ENCODE data around the gene ZNF646. TPM values are rescaled to one million over a fixed set of nuclear protein-coding genes. Genes with fewer than 3 reads are reported as not detected.
A peak's percentile ranks its signal among the peaks of the same experiment; 100 is the strongest.

ZNF646 gene
- total and polyA plus RNA-seq, 2 of the 13 experiments (the other 11 are each of a cell fraction or from before 2014, with no cell fraction given) = 3.4 to 10.9 TPM

- peak; percentile 6 for ATAC-seq
- DNase-seq (ENCODE audit: low spot score) = no peak
- no TSS peak for BruUV-seq (replicated peaks)
- Histone ChIP-seq H3K27ac (ENCODE audit: extremely low read length, insufficient read depth, low read length) (no peak overlapping the region), H3K4me3 (replicated peaks in 1 of 3; ENCODE audit: insufficient read depth in 1 of 3, low read depth in 2 of 3, low read length in 3 of 3) (no peak overlapping the region), H3K9ac (ENCODE audit: insufficient read depth, low read depth, low read length) (no peak overlapping the region), H2AFZ (ENCODE audit: low read length) (no peak overlapping the region), H3K4me1 (ENCODE audit: insufficient read depth, low read length) (no peaks in the 10 kb centered on the region), H3K27me3 (ENCODE audit: control insufficient read depth in 1 of 2, insufficient read depth in 2 of 2, low read length in 2 of 2) (no peaks in the 10 kb centered on the region), H3K36me3 (replicated peaks in 1 of 2; ENCODE audit: control insufficient read depth in 1 of 2, insufficient read depth in 2 of 2, low read length in 2 of 2) (peaks cover 25 to 37% of the 10 kb centered on the region in 2 experiments), H3K4me2 (ENCODE audit: low read depth, low read length) (no peak overlapping the region), H3K79me2 (ENCODE audit: insufficient read depth, low read length) (no peaks in the 10 kb centered on the region), H4K20me1 (ENCODE audit: insufficient read depth, low read length) (no peaks in the 10 kb centered on the region), H3K9me3 (ENCODE audit: low read length) (no peaks in the 10 kb centered on the region)
- WGBS (ENCODE audit: low lambda C conversion rate) = 95% methylated on average over 14 of the region's 14 CpGs
- ChIA-PET CTCF (ENCODE audit: low intra/inter-chr PET ratio, low total read pairs) (no interaction called here), POLR2A (no interaction called here)
- in situ Hi-C loops (cut with HindIII; ENCODE audit: extremely low pct_ligation_motif_present, low pct_unique_long_range_greater_than_20kb) (no loop called here), intact Hi-C loops (cut with micrococcal nuclease; ENCODE audit: unreplicated experiment) (no loop called here)
- FAIRE-seq = no peak
- TF ChIP-seq MBD4 (IDR thresholded peaks at IDR 0.05; ENCODE audit: borderline replicate concordance, low read length) (no peak), TOE1 (CRISPR knock-in tag; IDR thresholded peaks at IDR 0.05) (no peak), NR1H2 (CRISPR knock-in tag; IDR thresholded peaks at IDR 0.05; ENCODE audit: borderline replicate concordance, low read depth) (no peak), KIAA2018 (CRISPR knock-in tag; IDR thresholded peaks at IDR 0.05; ENCODE audit: borderline replicate concordance) (no peak), ZNF503 (CRISPR knock-in tag; IDR thresholded peaks at IDR 0.05) (no peak), ZNF772 (CRISPR knock-in tag; IDR thresholded peaks at IDR 0.05) (0 out of 2 replicates have a peak, but pooled peaks have one; percentile 22), POLR2G (IDR thresholded peaks at IDR 0.05; ENCODE audit: low read depth, low read length) (peak; percentile 43), EEA1 (CRISPR knock-in tag; IDR thresholded peaks at IDR 0.05; ENCODE audit: borderline replicate concordance) (no peak), HNF1B (CRISPR knock-in tag; IDR thresholded peaks at IDR 0.05) (0 out of 2 replicates have a peak, but pooled peaks have one; percentile 43), EHMT2 (IDR thresholded peaks at IDR 0.05; ENCODE audit: borderline replicate concordance, low read depth, low read length) (no peak), ZEB1 (IDR thresholded peaks at IDR 0.05; ENCODE audit: insufficient replicate concordance, low read depth) (no peak), HOXA3 (CRISPR knock-in tag; IDR thresholded peaks at IDR 0.05) (no peak), RBFOX2 (IDR thresholded peaks at IDR 0.05; ENCODE audit: low read depth, low read length) (peak; percentile 49)
Observed at GRCh38 chr16:31082368-31083045, 8.3 kb downstream of the ZNF646 start.
